Stimulated activated CD4-positive, alpha-beta T cell treated with anti-CD3 and anti-CD28 coated beads, TNF-alpha, amount 100 ng/mL, for 1 hour (primary cell): ENCODE data around the gene CCT8.
A peak's percentile ranks its signal among the peaks of the same experiment; 100 is the strongest.

Source experiments
- DNase-seq, 3 donors: peaks; one replicate each; pipeline ENCODE4 v3.0.0-alpha.2; 2020; ENCODE audit warnings: low read depth in 3 of 3, low spot score in 1 of 3

The CCT8 gene, protein sequence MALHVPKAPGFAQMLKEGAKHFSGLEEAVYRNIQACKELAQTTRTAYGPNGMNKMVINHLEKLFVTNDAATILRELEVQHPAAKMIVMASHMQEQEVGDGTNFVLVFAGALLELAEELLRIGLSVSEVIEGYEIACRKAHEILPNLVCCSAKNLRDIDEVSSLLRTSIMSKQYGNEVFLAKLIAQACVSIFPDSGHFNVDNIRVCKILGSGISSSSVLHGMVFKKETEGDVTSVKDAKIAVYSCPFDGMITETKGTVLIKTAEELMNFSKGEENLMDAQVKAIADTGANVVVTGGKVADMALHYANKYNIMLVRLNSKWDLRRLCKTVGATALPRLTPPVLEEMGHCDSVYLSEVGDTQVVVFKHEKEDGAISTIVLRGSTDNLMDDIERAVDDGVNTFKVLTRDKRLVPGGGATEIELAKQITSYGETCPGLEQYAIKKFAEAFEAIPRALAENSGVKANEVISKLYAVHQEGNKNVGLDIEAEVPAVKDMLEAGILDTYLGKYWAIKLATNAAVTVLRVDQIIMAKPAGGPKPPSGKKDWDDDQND

GRCh38 chr21:29073222-29074006, at the start of gene CCT8:
TSS of gene CCT8 (minus strand) at chr21:29073648. CDS start at chr21:29073590, 58 bp downstream.
- peak; percentile 92 to 97 (median 97) for DNase-seq

- DNase-seq = no peak
Observed at GRCh38 chr21:29121759-29122158, 48.3 kb upstream of the CCT8 start.

GRCh38 chr21:29117372-29117955, 44.0 kb upstream of the CCT8 start:
- DNase-seq = no peak

- DNase-seq = no peak
Observed at GRCh38 chr21:29115899-29116298, 42.5 kb upstream of the CCT8 start.

- no peak for DNase-seq
Observed at GRCh38 chr21:29114765-29115500, 41.5 kb upstream of the CCT8 start.

GRCh38 chr21:29105218-29105617, 31.8 kb upstream of the CCT8 start:
- no peak for DNase-seq

DNA sequence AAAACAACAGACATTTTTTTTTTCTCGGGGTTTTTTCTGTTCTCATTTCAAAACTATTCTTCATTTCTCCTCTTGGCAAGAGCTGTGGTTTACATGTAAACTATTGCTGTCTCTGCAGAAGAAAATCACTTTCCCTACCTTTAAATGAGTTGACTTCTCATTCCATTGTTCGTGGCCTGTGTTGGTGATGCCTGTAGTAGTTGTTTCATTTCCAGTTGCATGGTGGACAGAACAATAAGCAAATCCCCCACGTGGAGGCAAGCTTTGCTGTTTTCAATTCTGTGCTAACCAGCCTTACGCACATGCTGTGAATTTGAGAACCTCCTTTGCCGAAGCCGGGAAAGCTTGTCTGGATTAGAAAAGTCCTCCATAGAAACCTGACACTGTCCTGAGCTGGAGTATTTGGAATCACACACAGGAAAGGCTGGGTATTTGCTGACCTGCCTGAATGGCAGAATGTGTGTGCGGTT, 30.8 kb upstream of the CCT8 start:
- no peak for DNase-seq

GRCh38 chr21:29102791-29103257, 29.4 kb upstream of the CCT8 start:
- DNase-seq = no peak

DNA sequence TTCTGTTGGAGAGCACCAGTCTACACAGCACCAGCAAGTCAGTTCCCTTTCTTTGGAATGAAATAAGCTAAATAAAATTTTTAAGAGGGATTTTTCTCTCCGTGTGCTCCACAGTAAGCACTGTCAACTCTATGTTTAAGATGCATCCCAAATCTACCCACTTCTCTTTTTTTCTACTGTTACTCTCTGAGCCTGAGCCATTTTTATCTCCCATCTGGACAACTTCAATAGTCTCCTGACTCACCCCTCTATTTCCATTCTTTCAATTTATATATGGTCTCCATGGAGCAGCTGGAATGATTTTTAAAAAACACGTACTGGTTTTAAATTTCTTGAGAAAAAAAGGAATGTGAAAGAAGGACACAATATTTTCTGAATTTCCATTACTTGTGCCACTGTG, 24.7 kb upstream of the CCT8 start:
- DNase-seq = no peak

DNA sequence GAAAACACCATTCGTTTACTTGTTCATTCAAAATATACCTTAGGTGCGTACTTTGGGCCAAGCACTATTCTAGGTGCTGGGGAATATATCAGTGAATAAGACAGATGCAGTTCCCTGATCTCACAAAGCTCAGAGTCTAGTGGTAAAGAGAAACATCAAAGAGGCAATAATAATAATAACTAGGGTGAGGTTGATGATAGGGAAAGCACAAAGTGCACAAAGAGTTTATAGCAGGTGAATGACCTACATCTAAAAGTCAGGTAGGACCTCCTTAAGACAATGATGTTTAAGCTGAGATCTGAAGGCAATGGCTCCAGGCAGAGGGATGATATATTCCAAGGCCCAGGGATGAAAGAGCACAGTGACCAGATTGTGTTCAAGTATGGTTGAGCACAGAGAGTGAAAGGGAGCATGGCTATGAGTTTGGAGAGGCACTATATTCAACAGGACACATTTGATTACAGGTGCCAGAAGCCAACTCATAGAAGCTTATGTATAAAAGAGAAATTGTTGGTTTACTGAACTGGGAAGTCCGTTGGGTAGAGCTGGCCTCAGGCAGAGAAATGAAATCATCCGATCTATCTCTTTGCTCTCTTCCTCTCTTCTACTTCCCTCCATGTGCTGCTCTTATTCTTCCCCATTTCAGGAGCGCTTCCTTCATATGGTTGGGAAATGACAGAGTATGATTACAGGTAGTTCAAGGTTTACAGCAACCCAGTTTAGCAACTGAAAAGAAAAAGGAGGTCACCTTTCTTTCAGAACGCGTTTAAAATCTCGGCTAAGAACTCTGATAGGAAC, 23.0 kb upstream of the CCT8 start:
- no peak for DNase-seq

DNA sequence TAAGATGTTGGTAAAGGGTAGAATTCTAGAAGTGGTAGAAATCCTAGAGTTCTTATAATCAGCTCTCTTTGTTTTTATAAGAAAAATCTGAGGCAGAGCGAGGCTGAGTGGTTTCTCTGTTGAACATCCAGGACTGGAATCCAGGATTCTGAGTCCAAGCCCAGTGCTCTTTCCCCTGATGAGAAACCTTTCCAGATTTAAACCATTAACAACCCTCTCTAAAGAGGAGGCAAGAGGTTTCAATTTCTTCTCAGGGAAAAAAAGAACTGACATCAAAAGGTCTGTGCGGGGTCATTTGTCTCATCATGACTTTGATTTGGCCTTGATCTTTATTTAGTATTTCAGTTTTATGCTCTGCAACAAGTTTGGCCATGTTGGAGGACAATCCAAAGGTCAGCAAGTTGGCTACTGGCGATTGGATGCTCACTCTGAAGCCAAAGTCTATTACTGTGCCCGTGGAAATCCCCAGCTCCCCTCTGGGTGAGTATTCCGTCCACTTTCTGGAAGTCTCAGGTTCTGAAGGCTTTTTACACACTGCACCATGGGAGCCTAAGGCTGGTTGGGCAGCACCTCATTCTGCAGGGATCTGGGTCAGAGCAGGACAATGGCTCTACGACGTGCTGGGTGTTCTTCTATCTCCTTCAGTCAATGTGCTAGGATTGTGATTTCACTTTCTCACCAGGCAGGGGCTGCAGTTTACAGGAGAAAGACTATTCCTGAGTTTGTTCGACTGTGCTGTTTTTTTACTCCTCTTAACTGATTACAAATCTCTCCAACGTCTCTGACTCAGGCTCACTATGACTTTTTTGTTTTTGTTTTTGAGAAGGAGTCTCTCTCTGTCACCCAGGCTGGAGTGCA, 18.9 kb upstream of the CCT8 start:
- no peak for DNase-seq

DNA sequence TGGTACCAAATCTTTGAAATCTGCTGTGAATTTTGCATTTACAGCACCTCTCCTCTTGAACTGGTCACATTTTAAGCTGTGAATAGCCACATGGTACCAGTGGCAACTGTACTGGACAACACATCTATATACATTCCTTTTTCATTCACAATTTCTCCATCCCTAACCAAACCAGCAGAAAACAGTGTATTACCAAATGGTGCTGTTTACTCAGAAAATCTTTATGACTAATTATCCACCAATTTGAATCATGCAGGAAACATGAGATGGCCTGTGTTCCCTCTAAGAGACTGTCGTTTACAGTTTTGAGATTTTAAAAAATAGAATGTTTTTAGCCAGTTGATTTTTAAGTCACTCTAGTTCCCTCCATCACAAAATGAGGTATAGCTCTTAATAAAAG, 17.6 kb upstream of the CCT8 start:
- DNase-seq = no peak

- no peak for DNase-seq
Observed at GRCh38 chr21:29085106-29085752, 11.8 kb upstream of the CCT8 start.

DNA sequence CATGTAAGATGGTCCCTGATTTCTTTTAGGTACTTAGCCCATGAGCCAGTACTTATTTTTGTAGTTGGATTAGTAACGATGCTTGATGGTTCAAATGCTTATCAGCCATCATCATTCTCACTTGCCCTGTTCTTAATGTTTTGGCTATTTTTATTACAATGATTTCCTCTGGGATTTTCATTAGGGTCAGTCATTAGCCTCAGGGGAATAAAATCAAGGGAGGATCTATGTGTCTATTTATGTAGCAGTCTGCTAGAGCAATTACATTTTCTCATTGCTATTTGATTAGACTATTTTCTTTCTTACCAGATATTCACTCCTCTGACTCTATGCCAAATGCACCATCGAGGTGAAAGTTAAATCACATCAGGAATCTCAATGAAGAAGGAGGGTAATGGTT, 10.9 kb upstream of the CCT8 start:
- no peak for DNase-seq

GRCh38 chr21:29083306-29083705, 9.9 kb upstream of the CCT8 start:
- DNase-seq = no peak

DNA sequence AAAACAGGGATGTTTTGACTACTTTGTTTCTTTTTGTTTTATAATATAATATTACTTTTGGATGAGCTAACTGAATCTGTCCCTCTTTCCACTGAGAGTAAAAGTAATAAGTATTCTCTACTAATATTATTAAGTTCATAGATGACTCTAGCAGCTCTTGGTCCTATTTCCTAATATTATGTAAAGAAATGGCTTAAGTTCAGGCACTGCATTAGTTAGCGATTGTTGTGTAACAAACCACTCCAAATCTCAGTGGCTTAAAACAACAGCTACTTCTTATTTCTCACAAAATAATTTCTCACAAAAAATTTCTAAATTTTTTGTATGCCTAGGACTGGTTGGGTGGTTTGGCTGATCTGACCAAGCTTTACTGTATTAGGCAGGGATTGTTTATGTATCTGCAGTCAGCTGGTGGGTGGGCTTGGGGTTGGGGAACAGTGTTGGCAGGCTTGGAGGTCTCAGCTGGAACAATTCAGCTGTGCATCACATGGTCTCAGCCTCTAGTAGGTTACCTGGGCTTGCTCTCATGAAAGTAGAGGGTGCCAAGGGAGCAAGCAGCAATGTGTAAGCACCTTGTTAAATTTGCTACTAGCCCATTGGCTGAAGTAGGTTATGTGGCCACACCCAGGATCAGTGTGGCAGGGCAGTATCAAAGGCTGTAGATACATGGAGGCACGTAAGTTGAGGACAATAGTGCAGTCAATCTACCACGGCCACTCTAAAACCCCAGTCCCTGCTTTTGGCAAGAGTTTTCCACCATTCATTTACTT, 8.8 kb upstream of the CCT8 start:
- DNase-seq = no peak

DNA sequence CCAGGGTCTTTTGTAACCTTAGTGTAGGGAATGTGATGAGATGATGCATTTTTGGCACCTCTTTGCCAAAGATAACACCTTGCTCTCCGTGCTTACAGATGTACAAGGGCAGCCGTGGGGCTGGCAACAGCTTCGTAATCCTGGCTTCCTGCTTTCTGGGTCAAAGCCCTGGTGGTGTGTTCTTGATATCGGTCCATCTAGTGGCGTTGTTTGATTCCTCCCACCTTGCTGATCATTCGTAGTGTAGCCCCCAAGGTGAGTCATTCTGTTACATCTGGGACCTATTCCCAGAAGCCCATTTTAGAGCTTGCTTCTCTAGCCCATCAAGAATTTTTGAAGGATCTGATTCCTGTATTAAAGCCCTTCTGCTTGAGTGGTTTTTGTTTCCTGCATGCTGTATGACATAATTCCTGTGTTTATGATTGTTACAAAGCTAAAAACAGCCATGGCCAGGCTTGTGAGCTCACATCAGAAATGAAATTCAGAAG, 7.0 kb upstream of the CCT8 start:
- no peak for DNase-seq
